ENCODE measurements around the gene EXO1.
"Not testable (repeated sequence)": the region's sequence is repeated elsewhere in the genome, so short reads cannot be mapped to it uniquely, and the experiment has no call there.

Gene EXO1

GRCh38 chr1:241847796-241848685 is at the start of gene EXO1:
Gene EXO1 (plus strand): TSS chr1:241848204. CDS start chr1:241850426, 2,222 bp downstream.
- DNase-seq (ENCODE audit: low read depth), result peak; percentile 80

- no peak for DNase-seq (ENCODE audit: low read depth)
Measured at GRCh38 chr1:241799416-241799815, 48.6 kb upstream of the EXO1 start.

- DNase-seq (ENCODE audit: low read depth), result no peak
Measured at GRCh38 chr1:241800640-241801039, 47.4 kb upstream of the EXO1 start.

DNA sequence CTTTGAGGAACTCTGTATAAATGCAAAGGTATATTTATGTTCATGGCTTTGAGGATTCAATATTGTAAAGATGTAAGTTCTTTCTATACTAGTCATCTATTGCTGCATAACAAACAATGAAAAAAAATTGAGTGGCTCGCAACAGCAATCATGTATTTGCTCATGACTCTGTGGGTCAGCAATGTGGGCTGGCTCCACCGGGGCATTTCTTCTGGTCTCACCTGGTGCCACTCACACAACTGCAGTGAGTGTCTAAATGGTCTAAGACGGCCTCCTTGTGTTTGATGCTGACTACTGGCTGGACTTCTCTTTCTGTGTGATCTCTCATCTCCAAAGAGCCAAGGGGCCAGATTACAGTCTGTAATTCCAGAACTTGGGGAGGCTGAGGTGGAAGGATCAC is 45.1 kb upstream of the EXO1 start:
- DNase-seq (ENCODE audit: low read depth), result no peak

- DNase-seq (ENCODE audit: low read depth), result not testable (repeated sequence)
Measured at GRCh38 chr1:241804706-241805105, 43.3 kb upstream of the EXO1 start.

- DNase-seq (ENCODE audit: low read depth), result no peak
Measured at GRCh38 chr1:241808265-241808664, 39.7 kb upstream of the EXO1 start.

DNA sequence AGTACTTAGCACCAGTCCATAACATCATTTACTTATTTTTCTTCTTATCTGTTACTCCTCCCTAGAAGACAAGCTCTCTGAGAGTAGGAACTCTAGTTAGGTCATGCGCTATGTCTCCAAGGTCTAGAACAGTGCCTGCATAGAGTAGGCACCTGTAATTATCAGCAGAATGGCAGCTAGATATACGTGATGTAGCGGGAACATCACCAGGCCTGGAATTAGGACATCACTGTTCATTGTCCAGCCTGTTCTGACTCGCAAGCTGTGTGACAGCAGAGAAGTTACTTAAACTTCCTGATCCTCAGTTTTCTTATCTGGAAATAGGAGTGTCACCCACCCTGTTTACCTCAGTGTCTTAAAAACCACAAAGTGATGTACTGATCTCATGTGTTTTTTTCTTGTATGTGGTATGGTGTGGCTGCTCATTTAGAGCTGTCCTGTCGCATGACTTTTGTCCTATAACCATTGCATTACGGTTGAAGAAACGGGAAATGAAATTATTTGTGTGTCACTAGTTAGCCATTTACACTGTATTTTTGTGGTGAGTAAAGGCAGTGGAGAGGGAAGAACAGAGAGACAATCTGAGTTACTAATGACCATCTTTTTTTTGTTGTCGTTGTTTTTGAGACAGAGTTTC is 37.1 kb upstream of the EXO1 start:
- no peak for DNase-seq (ENCODE audit: low read depth)

DNA sequence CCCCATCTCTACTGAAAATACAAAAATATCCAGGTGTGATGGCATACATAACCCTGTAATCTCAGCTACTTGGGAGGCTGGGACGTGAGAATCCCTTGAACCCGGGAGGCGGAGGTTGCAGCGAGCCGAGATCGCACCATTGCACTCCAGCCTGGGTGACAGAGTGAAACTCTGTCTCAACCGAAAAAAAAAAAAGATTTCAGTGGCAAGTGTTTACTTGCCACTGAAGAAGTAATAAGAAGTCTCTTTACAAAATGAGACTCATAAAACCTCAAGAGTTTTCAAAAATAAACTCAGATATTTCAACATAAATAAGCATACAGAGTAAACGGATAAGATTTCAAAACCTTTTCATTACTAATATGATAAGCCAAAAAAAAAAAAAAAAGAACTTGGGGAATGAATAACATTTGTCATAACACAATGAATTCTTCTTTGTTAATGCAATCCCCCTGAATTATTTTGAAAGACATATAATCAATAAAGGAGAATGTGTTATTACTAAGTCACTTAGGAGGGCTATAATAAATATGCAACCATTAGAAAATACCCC is 34.2 kb upstream of the EXO1 start:
- DNase-seq (ENCODE audit: low read depth), result no peak

- no peak for DNase-seq (ENCODE audit: low read depth)
Measured at GRCh38 chr1:241816008-241816407, 32.0 kb upstream of the EXO1 start.

- DNase-seq (ENCODE audit: low read depth), result no peak
Measured at GRCh38 chr1:241817331-241817792, 30.6 kb upstream of the EXO1 start.

DNA sequence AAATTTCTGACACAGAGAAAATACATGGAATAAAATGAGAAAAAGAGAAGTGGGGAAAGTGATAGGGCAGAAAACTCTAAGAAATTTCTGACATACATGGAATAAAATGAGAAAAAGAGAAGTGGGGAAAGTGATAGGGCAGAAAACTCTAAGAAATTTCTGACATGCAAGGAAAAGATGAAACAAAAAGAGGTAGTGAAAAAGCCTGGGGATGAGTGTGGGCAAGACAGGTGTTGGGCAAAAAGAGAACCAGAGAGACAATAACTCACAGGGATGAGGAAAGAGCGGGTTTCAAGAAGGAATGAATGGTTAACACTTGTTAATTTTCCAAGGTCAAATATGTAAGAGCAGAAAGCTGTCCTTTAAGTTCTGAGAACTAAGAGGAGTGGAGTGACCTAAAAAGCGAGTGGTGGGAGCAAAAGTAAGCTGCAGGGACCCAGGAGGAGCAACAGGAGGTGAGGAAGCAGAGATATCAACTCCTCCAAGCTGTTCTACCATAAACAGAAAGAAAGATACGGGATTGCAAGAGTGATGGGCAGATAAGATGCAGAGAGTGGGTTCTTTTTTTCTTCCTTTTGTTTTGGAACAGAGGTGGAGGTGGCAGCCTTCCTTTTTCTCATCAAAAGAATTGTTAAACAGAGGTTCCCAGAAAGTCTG is 29.9 kb upstream of the EXO1 start:
- DNase-seq (ENCODE audit: low read depth), result no peak

GRCh38 chr1:241819340-241819866 is 28.6 kb upstream of the EXO1 start:
- no peak for DNase-seq (ENCODE audit: low read depth)

DNA sequence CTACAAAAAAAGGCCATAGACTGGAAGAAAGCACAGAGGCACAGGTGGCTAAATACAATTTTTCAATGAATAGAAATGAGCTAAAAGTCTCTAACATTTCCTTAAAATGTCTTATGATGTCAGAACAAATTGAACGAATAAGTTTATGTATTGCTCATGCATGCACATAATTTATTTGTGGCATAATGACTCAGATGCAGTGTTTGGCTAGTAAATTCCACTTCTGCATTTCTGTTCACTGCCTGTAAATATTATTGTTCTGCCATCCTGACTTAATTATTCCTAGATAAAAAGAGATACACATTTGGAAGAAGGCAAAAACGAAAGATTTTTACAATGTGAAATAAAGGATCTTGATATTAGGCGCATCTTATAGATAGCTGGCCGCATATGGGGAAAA is 26.6 kb upstream of the EXO1 start:
- no peak for DNase-seq (ENCODE audit: low read depth)

DNA sequence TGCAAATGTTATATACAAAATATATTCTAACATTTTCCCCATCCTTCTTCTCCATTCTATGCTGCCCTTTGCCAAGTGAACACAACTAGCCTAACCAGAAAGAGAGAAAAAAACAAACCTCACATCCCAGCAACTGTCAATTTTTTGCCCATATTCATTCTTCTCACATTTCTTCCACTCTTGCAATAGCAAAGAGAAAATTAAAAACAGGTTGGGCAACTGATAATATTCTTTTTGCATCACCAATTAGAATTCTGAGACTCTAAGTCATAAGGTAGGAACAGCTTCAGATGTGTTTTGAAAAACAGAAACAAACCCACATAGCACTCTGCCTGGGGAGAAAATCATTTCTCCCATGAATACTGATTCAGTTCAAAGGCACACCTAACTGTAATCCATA is 25.2 kb upstream of the EXO1 start:
- DNase-seq (ENCODE audit: low read depth), result no peak

DNA sequence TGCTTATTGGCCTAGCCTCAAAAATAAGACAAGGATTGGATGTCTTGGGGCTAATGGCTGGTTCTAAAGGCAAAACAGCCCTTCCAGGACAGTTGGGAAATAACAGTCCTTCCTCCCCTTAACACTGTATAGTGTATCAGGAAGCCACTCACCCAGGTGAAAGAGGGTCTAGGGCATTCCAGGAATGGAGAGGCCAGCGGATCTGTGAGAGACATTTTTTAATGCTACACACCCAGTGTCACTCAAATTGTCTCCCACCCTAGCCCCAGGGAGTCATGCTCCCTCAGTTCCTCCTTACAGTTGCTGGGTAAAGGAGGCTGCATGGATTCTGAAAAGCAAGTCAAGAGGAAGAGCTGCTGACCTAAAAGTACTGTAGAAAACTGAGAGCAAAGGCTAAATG is 24.1 kb upstream of the EXO1 start:
- DNase-seq (ENCODE audit: low read depth), result no peak

- DNase-seq (ENCODE audit: low read depth), result no peak
Measured at GRCh38 chr1:241825581-241825980, 22.4 kb upstream of the EXO1 start.

GRCh38 chr1:241826613-241827012 is 21.4 kb upstream of the EXO1 start:
- not testable (repeated sequence) for DNase-seq (ENCODE audit: low read depth)

- DNase-seq (ENCODE audit: low read depth), result no peak
Measured at GRCh38 chr1:241827264-241827663, 20.7 kb upstream of the EXO1 start.

DNA sequence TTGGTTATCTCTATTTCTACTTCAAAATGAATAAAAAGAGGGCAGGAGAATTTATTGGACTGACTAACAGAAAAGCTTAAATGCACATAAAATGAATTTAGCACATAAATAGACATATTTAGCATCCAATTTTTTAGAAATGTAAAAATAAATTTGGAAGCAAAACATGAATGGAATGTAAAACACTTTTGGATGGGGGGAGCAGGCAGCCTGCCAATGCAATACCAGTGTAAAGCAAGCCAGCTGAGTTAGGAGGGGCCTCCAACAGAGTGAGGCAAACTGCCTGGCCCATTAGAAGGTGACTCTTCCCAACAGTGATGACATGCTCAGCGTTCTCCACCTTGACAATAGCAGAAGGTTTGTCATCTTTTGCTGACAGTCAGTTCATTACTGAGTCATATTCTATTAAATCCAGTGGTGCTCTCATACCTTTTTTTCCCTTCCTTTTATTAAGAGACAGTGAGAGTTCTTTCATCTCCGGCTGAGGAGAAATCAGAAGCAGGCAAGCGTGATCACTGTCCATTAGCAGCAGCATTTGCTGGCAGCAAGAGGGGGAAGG is 19.5 kb upstream of the EXO1 start:
- no peak for DNase-seq (ENCODE audit: low read depth)

DNA sequence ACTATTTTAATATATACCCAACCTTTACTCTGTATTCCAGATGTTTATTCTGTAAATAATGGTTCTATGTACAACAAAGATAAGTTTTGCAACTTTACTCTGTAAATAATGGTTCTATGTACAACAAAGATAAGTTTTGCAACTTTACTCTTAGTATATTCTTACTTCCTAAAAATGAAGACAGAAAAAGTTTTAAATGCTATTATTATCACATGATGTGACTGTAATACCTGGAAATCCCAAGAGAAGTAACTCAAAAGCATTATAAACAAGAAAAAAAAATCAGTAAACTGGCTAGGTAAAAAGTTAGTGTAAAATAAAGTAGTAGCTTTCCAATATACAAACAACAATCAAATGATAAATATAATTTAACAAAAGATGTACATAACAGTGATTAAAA is 18.5 kb upstream of the EXO1 start:
- no peak for DNase-seq (ENCODE audit: low read depth)

- DNase-seq (ENCODE audit: low read depth), result no peak
Measured at GRCh38 chr1:241834733-241835377, 13.1 kb upstream of the EXO1 start.

Measured in stimulated activated CD8-positive, alpha-beta memory T cell treated with anti-CD3 and anti-CD28 coated beads, Interleukin-15, amount 100 ng/mL, for 24 hours (primary cell).